ENCODE measurements around the gene SGSM2. TPM values are rescaled to one million over a fixed set of nuclear protein-coding genes. Genes with fewer than 3 reads are reported as not detected.
A peak's percentile ranks its signal among the peaks of the same experiment; 100 is the strongest.

SGSM2 gene
- total RNA-seq, 2 donors from 2014 or later: 26.7 to 27.6 TPM

GRCh38 chr17:2396568-2397246 lies 59.4 kb downstream of the SGSM2 start:
- intact Hi-C loops (cut with DNase I): no loop called here
- Histone ChIP-seq H3K9ac (ENCODE audit: low read depth in 2 of 2, low read length in 2 of 2) (peak overlapping the region; percentile 72 to 89), H3K4me1 (peaks cover 42% of the 10 kb centered on the region), H3K4me3 (peak overlapping the region; percentile 25), H3K36me3 (no peaks in the 10 kb centered on the region), H3K9me3 (no peaks in the 10 kb centered on the region), H3K27me3 (no peaks in the 10 kb centered on the region), H3K27ac (peak overlapping the region; percentile 100)
- peak; percentile 95 for DNase-seq
- no peak for TF ChIP-seq CTCF (IDR thresholded peaks at IDR 0.05)

GRCh38 chr17:2397247-2398171 lies 60.2 kb downstream of the SGSM2 start:
- TF ChIP-seq CTCF (IDR thresholded peaks at IDR 0.05): no peak
- Histone ChIP-seq H3K27me3 (no peaks in the 10 kb centered on the region), H3K9ac (ENCODE audit: low read depth in 2 of 2, low read length in 2 of 2) (peak overlapping the region; percentile 64 to 89), H3K4me3 (peak overlapping the region; percentile 25), H3K4me1 (peaks cover 39% of the 10 kb centered on the region), H3K9me3 (no peaks in the 10 kb centered on the region), H3K27ac (peak overlapping the region; percentile 100), H3K36me3 (no peaks in the 10 kb centered on the region)
- DNase-seq: no peak
- intact Hi-C loops (cut with DNase I): no loop called here

GRCh38 chr17:2398182-2398581 lies 60.9 kb downstream of the SGSM2 start:
- Histone ChIP-seq H3K4me1 (peaks cover 46% of the 10 kb centered on the region), H3K36me3 (no peaks in the 10 kb centered on the region), H3K4me3 (peak overlapping the region; percentile 95), H3K9me3 (no peaks in the 10 kb centered on the region), H3K27ac (peak overlapping the region; percentile 100), H3K9ac (ENCODE audit: low read depth in 2 of 2, low read length in 2 of 2) (peak overlapping the region; percentile 40 to 89), H3K27me3 (no peaks in the 10 kb centered on the region)
- TF ChIP-seq CTCF (IDR thresholded peaks at IDR 0.05): no peak
- no peak for DNase-seq
- intact Hi-C loops (cut with DNase I): no loop called here

GRCh38 chr17:2398655-2399571 lies 61.6 kb downstream of the SGSM2 start:
- DNase-seq: peak; percentile 69
- H3K4me3 ChIP-seq: peak overlapping the region; percentile 95
- intact Hi-C loops (cut with DNase I): no loop called here
- peak overlapping the region; percentile 96 to 100 for H3K9ac ChIP-seq (ENCODE audit: low read depth in 2 of 2, low read length in 2 of 2)
- no peaks in the 10 kb centered on the region for H3K36me3 ChIP-seq
- peaks cover 53% of the 10 kb centered on the region for H3K4me1 ChIP-seq
- no peaks in the 10 kb centered on the region for H3K27me3 ChIP-seq
- H3K27ac ChIP-seq: peak overlapping the region; percentile 100
- no peaks in the 10 kb centered on the region for H3K9me3 ChIP-seq
- TF ChIP-seq CTCF (IDR thresholded peaks at IDR 0.05): no peak
